ENCODE results near the gene ATP6AP1.

DNA sequence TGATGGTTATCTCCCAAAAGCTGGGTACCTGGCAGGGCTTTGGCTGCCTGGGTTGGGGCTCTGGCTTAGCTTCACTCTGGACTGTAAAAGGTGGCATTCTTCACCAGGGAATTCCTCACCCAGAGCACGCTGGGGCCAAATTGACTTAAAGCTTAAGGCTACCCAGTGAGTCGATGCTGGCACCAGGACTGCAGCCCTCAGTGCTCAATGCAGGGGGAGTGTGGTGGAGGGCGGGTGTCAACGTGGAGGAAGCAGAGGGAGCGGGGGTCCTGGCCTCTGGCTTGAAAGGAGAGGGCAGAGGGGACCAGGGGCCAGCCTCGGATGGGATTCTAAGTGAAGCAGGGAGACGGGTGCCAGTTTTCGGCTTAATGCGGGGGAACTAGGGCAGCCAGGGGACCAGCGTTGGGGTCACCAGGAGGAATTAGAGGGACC, 15.0 kb downstream of the ATP6AP1 start:
- TF ChIP-seq NFRKB (IDR thresholded peaks at IDR 0.05): no peak
- TF ChIP-seq ARNT (IDR thresholded peaks at IDR 0.05): no peak
- no peak for TF ChIP-seq HDGF (IDR thresholded peaks at IDR 0.05; ENCODE audit: borderline replicate concordance)
- TF ChIP-seq FOXM1 (IDR thresholded peaks at IDR 0.05; ENCODE audit: borderline replicate concordance): no peak

All from HEK293T (cell line).